ENCODE measurements around the gene CPA1. TPM values are rescaled to one million over a fixed set of nuclear protein-coding genes. Genes with fewer than 3 reads are reported as not detected.

CPA1 gene
- total and polyA plus RNA-seq, 9 of the 15 experiments (the other 6 are each of a cell fraction or from before 2014, with no cell fraction given), result 6.5 TPM; not detected in 8

DNA sequence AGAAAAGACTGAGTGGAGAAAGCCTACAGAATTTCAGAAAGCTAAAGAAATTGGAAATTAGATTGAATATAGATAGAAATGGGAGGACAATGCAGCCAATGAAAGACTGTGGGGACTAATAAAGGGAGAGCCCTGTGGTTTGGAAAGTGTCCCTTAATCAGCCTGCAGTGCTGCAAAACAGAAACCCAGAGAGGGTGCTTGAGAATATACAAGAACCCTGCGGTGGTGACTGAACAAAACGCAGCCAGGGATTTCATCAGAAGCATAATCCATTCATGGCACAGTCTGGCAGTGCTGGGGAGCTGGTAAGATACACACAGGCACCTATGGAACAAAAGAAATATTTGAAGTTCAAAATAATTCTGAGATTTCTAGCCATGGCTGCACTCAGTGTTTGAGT lies 41.4 kb downstream of the CPA1 start:
- ChIA-PET POLR2A (interaction anchor here (2.5 kb wide), 1 partner anchor 10 kb away, joined by 11 read pairs; no protein-coding TSS in a partner anchor), CTCF (ENCODE audit: low intra/inter-chr PET ratio) (no interaction called here)
- H3K27ac ChIP-seq (ENCODE audit: extremely low read depth, low read depth, low read length), result no peak overlapping the region
- H2AFZ ChIP-seq (ENCODE audit: low read depth, low read length), result no peak overlapping the region
- no peaks in the 10 kb centered on the region for H3K79me2 ChIP-seq (ENCODE audit: control insufficient read depth, insufficient read depth, low read length)
- H3K36me3 ChIP-seq (ENCODE audit: control insufficient read depth, insufficient read depth, low read length), result no peaks in the 10 kb centered on the region
- no peak for DNase-seq (ENCODE audit: extremely low read depth in 1 of 4, low spot score in 3 of 4)
- intact Hi-C loops (cut with micrococcal nuclease), result no loop called here
- H3K9ac ChIP-seq (ENCODE audit: insufficient read depth in 1 of 2, low read depth in 2 of 2, low read length in 2 of 2), result no peak overlapping the region
- H3K4me3 ChIP-seq, result no peak overlapping the region
- in situ Hi-C loops (cut with MboI), result no loop called here
- no TSS peak for BruUV-seq (replicated peaks)
- H4K20me1 ChIP-seq (replicated peaks; ENCODE audit: control insufficient read depth, insufficient read depth, low read length), result no peaks in the 10 kb centered on the region
- H3K9me1 ChIP-seq (ENCODE audit: control insufficient read depth, insufficient read depth, low read length), result no peaks in the 10 kb centered on the region
- no peak overlapping the region for H3K4me2 ChIP-seq (ENCODE audit: insufficient read depth, low read length)
- FAIRE-seq, result no peak
- TF ChIP-seq CREB1 (IDR thresholded peaks at IDR 0.05) (no peak), CREB1 (CRISPR knock-in tag; IDR thresholded peaks at IDR 0.05) (no peak), HNRNPLL (IDR thresholded peaks at IDR 0.05; ENCODE audit: low read depth, low read length, poor library complexity, severe bottlenecking) (no peak), FOXK1 (CRISPR knock-in tag; IDR thresholded peaks at IDR 0.05; ENCODE audit: borderline replicate concordance) (no peak), CREM (IDR thresholded peaks at IDR 0.05; ENCODE audit: low read depth) (no peak), ZNF592 (IDR thresholded peaks at IDR 0.05) (no peak)
- TF ChIP-seq, protein P1, sequence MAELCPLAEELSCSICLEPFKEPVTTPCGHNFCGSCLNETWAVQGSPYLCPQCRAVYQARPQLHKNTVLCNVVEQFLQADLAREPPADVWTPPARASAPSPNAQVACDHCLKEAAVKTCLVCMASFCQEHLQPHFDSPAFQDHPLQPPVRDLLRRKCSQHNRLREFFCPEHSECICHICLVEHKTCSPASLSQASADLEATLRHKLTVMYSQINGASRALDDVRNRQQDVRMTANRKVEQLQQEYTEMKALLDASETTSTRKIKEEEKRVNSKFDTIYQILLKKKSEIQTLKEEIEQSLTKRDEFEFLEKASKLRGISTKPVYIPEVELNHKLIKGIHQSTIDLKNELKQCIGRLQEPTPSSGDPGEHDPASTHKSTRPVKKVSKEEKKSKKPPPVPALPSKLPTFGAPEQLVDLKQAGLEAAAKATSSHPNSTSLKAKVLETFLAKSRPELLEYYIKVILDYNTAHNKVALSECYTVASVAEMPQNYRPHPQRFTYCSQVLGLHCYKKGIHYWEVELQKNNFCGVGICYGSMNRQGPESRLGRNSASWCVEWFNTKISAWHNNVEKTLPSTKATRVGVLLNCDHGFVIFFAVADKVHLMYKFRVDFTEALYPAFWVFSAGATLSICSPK (IDR thresholded peaks at IDR 0.05; ENCODE audit: borderline replicate concordance), result no peak
- peaks cover 4 to 15% of the 10 kb centered on the region in 2 experiments; a peak in 2 of 5 replicates for H3K27me3 ChIP-seq (ENCODE audit: control insufficient read depth in 2 of 2, insufficient read depth in 2 of 2, low read length in 2 of 2)
- no peaks in the 10 kb centered on the region for H3K9me3 ChIP-seq (replicated peaks; ENCODE audit: control insufficient read depth, insufficient read depth, low read depth, low read length)
- no peaks in the 10 kb centered on the region for H3K4me1 ChIP-seq (replicated peaks in 1 of 2; ENCODE audit: control insufficient read depth in 2 of 2, insufficient read depth in 2 of 2, low read length in 2 of 2)
- 10% methylated on average over 2 of the region's 2 CpGs for WGBS (ENCODE audit: insufficient coverage, low coverage, missing lambda C conversion rate)
- no peak; the same call in 2 of the 3 replicates for ATAC-seq

Measured in K562 (cell line).